HEK293 (cell line): ENCODE results near the gene TMEM236.

Source experiments
- CTCF ChIA-PET: fragments of 350-600 bp; formaldehyde crosslinking; extraction: SDS; loops from one replicate; lab custom pipeline; 2021; ENCODE audit warnings: antibody characterized with exemption; lab: Yijun Ruan, JAX
- POLR2A ChIA-PET: fragments of 300-600 bp; formaldehyde crosslinking; extraction: SDS; loops from one replicate; lab custom pipeline; 2020; ENCODE audit warnings: antibody characterized with exemption, inconsistent platforms; lab: Yijun Ruan, JAX
- H3K27ac ChIP-seq: fragments of 200-500 bp; sonication (Bioruptor generic); 2 replicates; pipeline ENCODE4 v1.5.1; 2014; ENCODE audit warnings: low read depth, low read length, control low read depth, inconsistent platforms; ENCODE audit errors: extremely low read depth
- H3K36me3 ChIP-seq, 2 experiments: fragments of 200-500 bp in 1 of 2; sonication (Bioruptor generic) in 1 of 2; 1 replicate in 1 of 2; 2 replicates in 1 of 2; pipeline ENCODE4 v1.5.1; 2014 to 2017; ENCODE audit warnings: inconsistent platforms in 2 of 2, low read length in 2 of 2; ENCODE audit not compliant: control insufficient read depth in 2 of 2, insufficient read depth in 1 of 2
- H3K4me1 ChIP-seq: fragments of 200-500 bp; sonication (Bioruptor generic); 2 replicates; pipeline ENCODE4 v1.5.1; 2014; ENCODE audit warnings: mild to moderate bottlenecking, low read length, inconsistent platforms; ENCODE audit not compliant: control insufficient read depth, insufficient read depth
- H3K4me3 ChIP-seq: 2 replicates; pipeline ENCODE4 v1.5.1; 2011; ENCODE audit warnings: low read depth, mild to moderate bottlenecking, control low read depth, low read length, moderate library complexity
- H3K9me3 ChIP-seq: fragments of 200-500 bp; sonication (Bioruptor generic); 2 replicates; pipeline ENCODE4 v1.5.1; 2014; ENCODE audit warnings: low read depth, low read length, inconsistent platforms; ENCODE audit not compliant: control insufficient read depth, insufficient read depth
- CTCF ChIP-seq: fragments of 450-650 bp; formaldehyde crosslinking; IDR thresholded peaks from 2 replicates; pipeline ENCODE4 v1.5.1; 2016; ENCODE audit warnings: missing biosample characterization, missing genetic modification characterization
- GLI2 ChIP-seq: fragments of 450-650 bp; formaldehyde crosslinking; IDR thresholded peaks from 2 replicates; pipeline ENCODE4; 2017; ENCODE audit warnings: missing biosample characterization, missing genetic modification characterization, low read depth, borderline replicate concordance
- HOXC10 ChIP-seq: sonication (generic); formaldehyde crosslinking; IDR thresholded peaks from 2 replicates; pipeline ENCODE4 v1.8.1; 2023; ENCODE audit warnings: mild to moderate bottlenecking, missing genetic modification reagents
- KLF8 ChIP-seq: fragments of 450-650 bp; formaldehyde crosslinking; IDR thresholded peaks from 2 replicates; pipeline ENCODE4 v1.5.1; 2016; ENCODE audit warnings: missing biosample characterization, missing genetic modification characterization
- RBAK ChIP-seq: fragments of 450-650 bp; formaldehyde crosslinking; IDR thresholded peaks from 2 replicates; pipeline ENCODE4 v1.5.1; 2016; ENCODE audit warnings: missing biosample characterization, missing genetic modification characterization
- SCRT2 ChIP-seq: fragments of 450-650 bp; formaldehyde crosslinking; IDR thresholded peaks from 2 replicates; pipeline ENCODE4 v1.5.1; 2016; ENCODE audit warnings: missing biosample characterization, missing genetic modification characterization
- TSHZ1 ChIP-seq: fragments of 450-650 bp; formaldehyde crosslinking; IDR thresholded peaks from 2 replicates; pipeline ENCODE4 v1.5.1; 2016; ENCODE audit warnings: missing biosample characterization, missing genetic modification characterization, borderline replicate concordance
- YY2 ChIP-seq: fragments of 450-650 bp; formaldehyde crosslinking; IDR thresholded peaks from 2 replicates; pipeline ENCODE4 v1.5.1; 2016; ENCODE audit warnings: missing biosample characterization, missing genetic modification characterization
- ZBTB20 ChIP-seq: fragments of 450-650 bp; formaldehyde crosslinking; IDR thresholded peaks from 2 replicates; pipeline ENCODE4 v1.5.1; 2016; ENCODE audit warnings: missing biosample characterization, missing genetic modification characterization
- ZBTB48 ChIP-seq: fragments of 450-650 bp; formaldehyde crosslinking; IDR thresholded peaks from 2 replicates; pipeline ENCODE4 v1.5.1; 2016; ENCODE audit warnings: missing biosample characterization, missing genetic modification characterization
- ZNF132 ChIP-seq: fragments of 450-650 bp; formaldehyde crosslinking; IDR thresholded peaks from 2 replicates; pipeline ENCODE4 v1.5.1; 2017; ENCODE audit warnings: missing biosample characterization, missing genetic modification characterization, borderline replicate concordance
- ZNF174 ChIP-seq: fragments of 450-650 bp; formaldehyde crosslinking; IDR thresholded peaks from 2 replicates; pipeline ENCODE4 v1.5.0; 2017; ENCODE audit warnings: missing biosample characterization, mild to moderate bottlenecking, missing genetic modification characterization
- ZNF311 ChIP-seq: fragments of 450-650 bp; formaldehyde crosslinking; IDR thresholded peaks from 2 replicates; pipeline ENCODE4 v1.5.1; 2017; ENCODE audit warnings: missing biosample characterization, missing genetic modification characterization, borderline replicate concordance
- ZNF354C ChIP-seq: fragments of 450-650 bp; formaldehyde crosslinking; IDR thresholded peaks from 2 replicates; pipeline ENCODE4 v1.5.1; 2016; ENCODE audit warnings: missing biosample characterization, missing genetic modification characterization, low read depth, borderline replicate concordance
- ZNF423 ChIP-seq: fragments of 450-650 bp; formaldehyde crosslinking; IDR thresholded peaks from 2 replicates; pipeline ENCODE4 v1.5.1; 2016; ENCODE audit warnings: missing biosample characterization, missing genetic modification characterization
- ZNF449 ChIP-seq: fragments of 450-650 bp; formaldehyde crosslinking; IDR thresholded peaks from 2 replicates; pipeline ENCODE4 v1.5.1; 2017; ENCODE audit warnings: missing biosample characterization, mild to moderate bottlenecking, missing genetic modification characterization, moderate library complexity
- ZNF501 ChIP-seq: fragments of 450-650 bp; formaldehyde crosslinking; IDR thresholded peaks from 2 replicates; pipeline ENCODE4 v1.5.1; 2016; ENCODE audit warnings: missing biosample characterization, missing genetic modification characterization
- ZNF530 ChIP-seq: fragments of 450-650 bp; formaldehyde crosslinking; IDR thresholded peaks from 2 replicates; pipeline ENCODE4 v1.5.1; 2016; ENCODE audit warnings: low read depth, missing biosample characterization, missing genetic modification characterization
- ZNF548 ChIP-seq: fragments of 450-650 bp; formaldehyde crosslinking; IDR thresholded peaks from 2 replicates; pipeline ENCODE4 v1.5.1; 2016; ENCODE audit warnings: missing biosample characterization, missing genetic modification characterization
- ZNF555 ChIP-seq: fragments of 450-650 bp; formaldehyde crosslinking; conservative IDR thresholded peaks from 2 replicates; pipeline ENCODE4 v1.5.1; 2017; ENCODE audit warnings: missing biosample characterization, mild to moderate bottlenecking, missing genetic modification characterization, inconsistent platforms
- ZNF561 ChIP-seq: fragments of 450-650 bp; IDR thresholded peaks from 2 replicates; pipeline ENCODE4 v1.5.1; 2018; ENCODE audit warnings: missing biosample characterization, missing genetic modification characterization, borderline replicate concordance
- ZNF585B ChIP-seq: fragments of 450-650 bp; formaldehyde crosslinking; IDR thresholded peaks from 2 replicates; pipeline ENCODE4 v1.5.1; 2016; ENCODE audit warnings: missing biosample characterization, missing genetic modification characterization
- ZNF621 ChIP-seq: fragments of 450-650 bp; formaldehyde crosslinking; IDR thresholded peaks from 2 replicates; pipeline ENCODE4 v1.5.1; 2017; ENCODE audit warnings: missing biosample characterization, missing genetic modification characterization
- ZNF677 ChIP-seq: fragments of 450-650 bp; IDR thresholded peaks from 2 replicates; pipeline ENCODE4 v1.5.0; 2018; ENCODE audit warnings: missing biosample characterization, mild to moderate bottlenecking, missing genetic modification characterization, moderate library complexity
- ZNF785 ChIP-seq: fragments of 450-650 bp; formaldehyde crosslinking; IDR thresholded peaks from 2 replicates; pipeline ENCODE4 v1.5.1; 2016; ENCODE audit warnings: missing biosample characterization, missing genetic modification characterization
- ZNF792 ChIP-seq: fragments of 450-650 bp; formaldehyde crosslinking; IDR thresholded peaks from 2 replicates; pipeline ENCODE4 v1.5.1; 2016; ENCODE audit warnings: missing biosample characterization, missing genetic modification characterization

The TMEM236 gene

GRCh38 chr10:17802976-17803375 is 51.0 kb downstream of the TMEM236 start:
- TF ChIP-seq TSHZ1 (no peak), HOXC10 (no peak), RBAK (no peak), ZNF449 (tag by site-specific recombination) (no peak), GLI2 (no peak), SCRT2 (tag by site-specific recombination) (no peak), ZBTB20 (tag by site-specific recombination) (no peak), ZNF174 (tag by site-specific recombination) (no peak), ZBTB48 (no peak), ZNF792 (tag by site-specific recombination) (no peak), ZNF548 (tag by site-specific recombination) (no peak), ZNF501 (no peak), ZNF354C (tag by site-specific recombination) (no peak), ZNF621 (tag by site-specific recombination) (no peak), KLF8 (tag by site-specific recombination) (no peak), ZNF530 (no peak), CTCF (tag by site-specific recombination) (no peak), ZNF561 (tag by site-specific recombination) (no peak), ZNF555 (tag by site-specific recombination) (no peak)
- CTCF ChIA-PET, result interaction anchor here (0.5 to 0.6 kb wide), 2 partner anchors 47 to 249 kb away, joined by 3 read pairs; no protein-coding TSS in a partner anchor
- POLR2A ChIA-PET, result no interaction called here
- Histone ChIP-seq H3K27ac (no peak overlapping the region), H3K4me3 (no peak overlapping the region), H3K9me3 (no peaks in the 10 kb centered on the region), H3K36me3 (no peaks in the 10 kb centered on the region), H3K4me1 (no peaks in the 10 kb centered on the region)

- H3K4me3 ChIP-seq, result no peak overlapping the region
- no peaks in the 10 kb centered on the region for H3K4me1 ChIP-seq
- TF ChIP-seq ZNF677 (tag by site-specific recombination), result no peak
- no peak for TF ChIP-seq ZNF311 (tag by site-specific recombination)
- TF ChIP-seq YY2 (tag by site-specific recombination), result no peak
- TF ChIP-seq ZNF785 (tag by site-specific recombination), result no peak
- TF ChIP-seq ZNF423 (tag by site-specific recombination), result no peak
- TF ChIP-seq ZNF585B (tag by site-specific recombination), result no peak
- no peak for TF ChIP-seq ZNF132 (tag by site-specific recombination)
- TF ChIP-seq, all 188 proteins: peak for 0
- CTCF ChIA-PET, result interaction anchor here (0.6 to 0.7 kb wide), 3 partner anchors 45 to 188 kb away, joined by 3 to 5 read pairs (median 4); no protein-coding TSS in a partner anchor
- no peaks in the 10 kb centered on the region for H3K36me3 ChIP-seq
- POLR2A ChIA-PET, result no interaction called here
- H3K9me3 ChIP-seq, result no peaks in the 10 kb centered on the region
- H3K27ac ChIP-seq, result no peak overlapping the region
Observed at GRCh38 chr10:17805330-17805729, 53.3 kb downstream of the TMEM236 start.
